SK-N-MC (cell line): ENCODE data around the gene CLUH.
"Not testable (repeated sequence)": the region's sequence is repeated elsewhere in the genome, so short reads cannot be mapped to it uniquely, and the experiment has no call there.

Experiments
- EZH2 ChIP-seq: fragments of 200-600 bp; sonication (generic); IDR thresholded peaks from one replicate; pipeline ENCODE4 v1.6.1; 2017; ENCODE audit warnings: antibody characterized with exemption
- FOXP2 ChIP-seq: optimal IDR thresholded peaks from 2 replicates; pipeline ENCODE3; 2011; ENCODE audit warnings: mild to moderate bottlenecking, moderate library complexity; ENCODE audit not compliant: insufficient read depth; ENCODE audit errors: extremely low read length, control extremely low read depth
- POLR2AphosphoS5 ChIP-seq: IDR thresholded peaks from 2 replicates; pipeline ENCODE4 v1.6.1; 2012; ENCODE audit warnings: mild to moderate bottlenecking, low read depth, low read length, borderline replicate concordance

DNA sequence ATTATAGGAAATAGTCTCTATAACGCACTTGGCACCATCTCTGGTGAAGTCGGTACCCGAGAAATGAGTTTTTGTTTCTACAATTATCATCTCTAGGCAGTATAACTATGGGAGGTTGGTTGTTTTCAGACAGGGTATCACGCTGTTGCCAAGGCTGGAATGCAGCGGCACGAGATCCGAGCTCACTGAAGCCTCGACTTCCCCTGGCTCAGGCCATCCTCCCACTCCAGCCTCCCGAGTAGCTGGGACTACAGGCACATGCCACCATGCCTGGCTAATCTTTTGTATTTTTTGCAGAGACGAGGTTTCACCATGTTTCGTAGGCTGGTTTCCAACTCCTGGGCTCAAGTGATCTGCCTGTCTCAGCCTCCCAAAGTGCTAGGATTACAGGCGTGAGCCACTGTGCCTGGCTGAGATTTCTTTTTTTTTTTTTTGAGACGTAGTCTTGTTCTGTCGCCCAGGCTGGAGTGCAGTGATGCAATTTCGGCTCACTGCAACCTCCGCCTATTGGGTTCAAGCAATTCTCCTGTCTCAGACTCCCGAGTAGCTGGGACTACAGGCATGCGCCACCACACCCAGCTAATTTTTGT is 12.3 kb downstream of the CLUH start:
- not testable (repeated sequence) for TF ChIP-seq EZH2, POLR2AphosphoS5, FOXP2
